Gastrocnemius medialis (tissue), 4 donors: ENCODE results near the gene FCER2.

ENCODE experiments used
- POLR2A ChIP-seq, 2 donors: fragments of 450-650 bp; IDR thresholded peaks; one replicate each; pipeline ENCODE4 v1.6.1; 2017; ENCODE audit warnings: antibody characterized with exemption in 2 of 2, mild to moderate bottlenecking in 2 of 2, moderate library complexity in 2 of 2
- TF ChIP-seq, protein P1 (sequence below), 5 experiments: fragments of 450-650 bp in 3 of 5; fragments of 200-600 bp in 2 of 5; sonication (generic) in 2 of 5; IDR thresholded peaks in 4 of 5; conservative IDR thresholded peaks in 1 of 5; 1 replicate in 4 of 5; 2 replicates in 1 of 5; pipeline ENCODE4 v1.5.1; 2016 to 2019; ENCODE audit warnings: antibody characterized with exemption in 5 of 5, mild to moderate bottlenecking in 3 of 5, moderate library complexity in 3 of 5

DNA sequence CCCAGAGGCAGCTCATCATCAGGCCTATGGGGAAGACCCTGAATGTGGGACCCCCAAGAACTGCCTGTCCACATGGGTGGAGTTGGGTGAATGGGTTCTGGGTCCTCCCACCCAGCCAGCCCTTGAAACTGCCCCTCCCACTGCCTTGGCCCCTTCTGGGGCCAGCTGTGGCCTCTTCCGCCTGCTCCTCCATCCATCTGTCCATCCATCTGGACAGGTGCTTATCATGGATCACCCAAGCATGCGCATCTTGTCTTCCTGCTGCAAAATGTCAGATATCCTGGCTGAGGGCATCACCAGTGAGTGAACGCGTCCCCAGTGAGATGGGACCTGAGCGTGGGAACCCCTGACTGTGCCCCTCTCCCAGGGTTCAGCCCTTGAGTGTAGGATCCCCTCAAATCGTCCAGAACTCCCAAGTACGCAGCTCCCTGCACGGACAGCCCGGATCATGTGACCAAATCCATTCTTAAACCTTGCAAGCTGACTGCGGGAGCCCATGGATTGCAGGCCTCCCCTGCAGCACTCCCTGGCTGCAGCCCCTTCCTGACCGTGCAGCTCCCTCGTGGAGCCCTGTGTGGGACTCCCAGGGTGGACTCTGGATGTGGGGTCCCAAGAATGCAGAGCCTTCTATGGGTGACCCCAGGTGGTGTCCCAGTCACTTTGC is 63.0 kb downstream of the FCER2 start:
- TF ChIP-seq POLR2A (IDR thresholded peaks at IDR 0.05) = no peak
- TF ChIP-seq, protein P1, sequence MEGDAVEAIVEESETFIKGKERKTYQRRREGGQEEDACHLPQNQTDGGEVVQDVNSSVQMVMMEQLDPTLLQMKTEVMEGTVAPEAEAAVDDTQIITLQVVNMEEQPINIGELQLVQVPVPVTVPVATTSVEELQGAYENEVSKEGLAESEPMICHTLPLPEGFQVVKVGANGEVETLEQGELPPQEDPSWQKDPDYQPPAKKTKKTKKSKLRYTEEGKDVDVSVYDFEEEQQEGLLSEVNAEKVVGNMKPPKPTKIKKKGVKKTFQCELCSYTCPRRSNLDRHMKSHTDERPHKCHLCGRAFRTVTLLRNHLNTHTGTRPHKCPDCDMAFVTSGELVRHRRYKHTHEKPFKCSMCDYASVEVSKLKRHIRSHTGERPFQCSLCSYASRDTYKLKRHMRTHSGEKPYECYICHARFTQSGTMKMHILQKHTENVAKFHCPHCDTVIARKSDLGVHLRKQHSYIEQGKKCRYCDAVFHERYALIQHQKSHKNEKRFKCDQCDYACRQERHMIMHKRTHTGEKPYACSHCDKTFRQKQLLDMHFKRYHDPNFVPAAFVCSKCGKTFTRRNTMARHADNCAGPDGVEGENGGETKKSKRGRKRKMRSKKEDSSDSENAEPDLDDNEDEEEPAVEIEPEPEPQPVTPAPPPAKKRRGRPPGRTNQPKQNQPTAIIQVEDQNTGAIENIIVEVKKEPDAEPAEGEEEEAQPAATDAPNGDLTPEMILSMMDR (IDR thresholded peaks at IDR 0.05 in 4 of 5, conservative IDR thresholded peaks at IDR 0.05 in 1 of 5) = no peak
